Left forelimb (tissue), 1 donor: Measurements from ENCODE around the gene SCYGR8.

Experiments
- DNase-seq: peaks from one replicate; pipeline ENCODE4 v3.0.0-alpha.2; 2018; ENCODE audit warnings: low spot score

Gene SCYGR8

GRCh38 chr2:227761740-227762476 is 16.2 kb downstream of the SCYGR8 start:
- no peak for DNase-seq

- DNase-seq: no peak
These were observed 20.2 kb downstream of the SCYGR8 start for GRCh38 chr2:227765788-227766372.

- peak; percentile 85 for DNase-seq
These were observed 20.7 kb downstream of the SCYGR8 start for GRCh38 chr2:227766373-227766883.

- DNase-seq: no peak
These were observed 22.1 kb downstream of the SCYGR8 start for GRCh38 chr2:227767830-227768229.

GRCh38 chr2:227772197-227772661 is 26.5 kb downstream of the SCYGR8 start:
- no peak for DNase-seq

GRCh38 chr2:227772932-227773331 is 27.2 kb downstream of the SCYGR8 start:
- no peak for DNase-seq

- no peak for DNase-seq
These were observed 28.4 kb downstream of the SCYGR8 start for GRCh38 chr2:227774011-227774624.

- no peak for DNase-seq
These were observed 29.5 kb downstream of the SCYGR8 start for GRCh38 chr2:227774895-227775842.

- no peak for DNase-seq
These were observed 35.4 kb downstream of the SCYGR8 start for GRCh38 chr2:227780981-227781615.

GRCh38 chr2:227781841-227782240 is 36.1 kb downstream of the SCYGR8 start:
- no peak for DNase-seq

- no peak for DNase-seq
These were observed 37.1 kb downstream of the SCYGR8 start for GRCh38 chr2:227782804-227783203.

- DNase-seq: no peak
These were observed 37.9 kb downstream of the SCYGR8 start for GRCh38 chr2:227783404-227784138.

GRCh38 chr2:227785293-227785692 is 39.6 kb downstream of the SCYGR8 start:
- DNase-seq: no peak

- no peak for DNase-seq
These were observed 42.9 kb downstream of the SCYGR8 start for GRCh38 chr2:227788561-227789018.

- DNase-seq: no peak
These were observed 44.1 kb downstream of the SCYGR8 start for GRCh38 chr2:227789803-227790202.

- no peak for DNase-seq
These were observed 47.5 kb downstream of the SCYGR8 start for GRCh38 chr2:227793148-227793712.
